H1 (cell line): ENCODE results near the gene ARPC4. TPM values are rescaled to one million over a fixed set of nuclear protein-coding genes. Genes with fewer than 3 reads are reported as not detected.

Experiments used
- MAFK ChIP-seq: IDR thresholded peaks from 2 replicates; pipeline ENCODE4 v1.6.1; 2012; ENCODE audit warnings: low read depth, mild to moderate bottlenecking, improper control_type of control experiment, low read length
- MAX ChIP-seq: IDR thresholded peaks from 2 replicates; pipeline ENCODE4 v1.6.1; 2012; ENCODE audit warnings: inconsistent platforms
- POLR2A ChIP-seq, 2 experiments: IDR thresholded peaks; 1 replicate in 1 of 2; 2 replicates in 1 of 2; pipeline ENCODE4 v1.6.1; 2011; ENCODE audit warnings: low read depth in 2 of 2, low read length in 2 of 2, mild to moderate bottlenecking in 2 of 2; ENCODE audit errors: control extremely low read depth in 1 of 2
- POU5F1 ChIP-seq: IDR thresholded peaks from 2 replicates; pipeline ENCODE4 v1.6.1; 2011; ENCODE audit warnings: low read depth, mild to moderate bottlenecking, low read length, moderate library complexity
- RFX5 ChIP-seq: IDR thresholded peaks from 2 replicates; pipeline ENCODE4 v1.6.1; 2011; ENCODE audit warnings: low read depth, low read length, improper control_type of control experiment, borderline replicate concordance
- SRF ChIP-seq: IDR thresholded peaks from 2 replicates; pipeline ENCODE4 v1.6.1; 2011; ENCODE audit warnings: mild to moderate bottlenecking, low read depth, low read length, moderate library complexity
- ZNF274 ChIP-seq: IDR thresholded peaks from 2 replicates; pipeline ENCODE4 v1.7.0; 2012; ENCODE audit warnings: low read length, borderline replicate concordance; ENCODE audit errors: extremely low read depth
- polyA plus RNA-seq, 7 experiments: library from polyadenylated mRNA; depleted of rRNA in 3 of 7; stranded (reverse) in 5 of 7; unstranded in 2 of 7; fragments of >200 nt in 5 of 7; fragments of 200-250 nt in 2 of 7; gene quantifications; 1 replicate in 5 of 7; 2 replicates in 1 of 7; 4 replicates in 1 of 7; pipeline versions ENCODE4 v1.2.1 to v1.2.3, GENCODE V29; 2011 to 2013; ENCODE audit warnings: missing spikeins in 2 of 7, mixed read lengths in 2 of 7
- total RNA-seq: library from RNA; stranded (reverse); fragmentation: NEBNext Ultra II Directional; extraction: Animal tissue kit (Norgen Biotek cat#: 25700); gene quantifications from 2 replicates; pipeline ENCODE4 v1.2.1, GENCODE V29; 2021

ARPC4 gene
- total and polyA plus RNA-seq, 2 of the 8 experiments (the other 6 are each of a cell fraction or from before 2014, with no cell fraction given) = 138 to 154 TPM

- TF ChIP-seq RFX5 (no peak), MAFK (no peak), MAX (no peak), SRF (no peak), POLR2A (IDR thresholded peaks at IDR 0.05; ENCODE audit: control extremely low read depth in 1 of 2, low read depth in 2 of 2, low read length in 2 of 2) (no peak), ZNF274 (no peak), POU5F1 (no peak)
Observed at GRCh38 chr3:9820543-9820942, 27.7 kb downstream of the ARPC4 start (continued).
